Endodermal cell (in vitro differentiated cells): Measurements from ENCODE around the gene KCNJ16. TPM values are rescaled to one million over a fixed set of nuclear protein-coding genes. Genes with fewer than 3 reads are reported as not detected.

ENCODE experiments used
- DNase-seq: peaks from one replicate; pipeline ENCODE4 v3.0.0-alpha.2; 2017
- H3K27ac ChIP-seq: 2 replicates; pipeline ENCODE4 v1.5.1; 2013; ENCODE audit warnings: mild to moderate bottlenecking, low read depth, low read length, moderate library complexity
- H3K27me3 ChIP-seq: 2 replicates; pipeline ENCODE4 v1.6.1; 2013; ENCODE audit warnings: mild to moderate bottlenecking, low read length, moderate library complexity; ENCODE audit not compliant: insufficient read depth, control insufficient read depth, poor library complexity, severe bottlenecking
- H3K36me3 ChIP-seq: 2 replicates; pipeline ENCODE4 v1.7.0; 2013; ENCODE audit warnings: mild to moderate bottlenecking, low read length, moderate library complexity; ENCODE audit not compliant: control insufficient read depth, insufficient read depth
- H3K4me1 ChIP-seq: one replicate; pipeline ENCODE4 v1.7.0; 2013; ENCODE audit warnings: low read length; ENCODE audit not compliant: control insufficient read depth, insufficient read depth
- H3K4me3 ChIP-seq: 2 replicates; pipeline ENCODE4 v1.5.1; 2013; ENCODE audit warnings: mild to moderate bottlenecking, low read length, moderate library complexity
- H3K9ac ChIP-seq: 2 replicates; pipeline ENCODE4 v1.6.1; 2013; ENCODE audit warnings: mild to moderate bottlenecking, low read length, moderate library complexity; ENCODE audit not compliant: poor library complexity, severe bottlenecking; ENCODE audit errors: extremely low read depth
- H3K9me3 ChIP-seq: 2 replicates; pipeline ENCODE4 v1.6.1; 2013; ENCODE audit warnings: mild to moderate bottlenecking, low read length, moderate library complexity; ENCODE audit not compliant: control insufficient read depth
- H3K27ac Mint-ChIP-seq: 2 replicates; pipeline ENCODE4 v1.8.0; 2020; ENCODE audit warnings: mixed read lengths
- H3K27me3 Mint-ChIP-seq: 2 replicates; pipeline ENCODE4 v1.8.0; 2021; ENCODE audit warnings: mild to moderate bottlenecking, mixed read lengths; ENCODE audit not compliant: insufficient read depth
- H3K36me3 Mint-ChIP-seq: 2 replicates; pipeline ENCODE4 v1.8.0; 2020; ENCODE audit warnings: low read depth, mixed read lengths
- H3K4me1 Mint-ChIP-seq: 2 replicates; pipeline ENCODE4 v1.8.0; 2020; ENCODE audit warnings: mixed read lengths
- H3K4me3 Mint-ChIP-seq: 2 replicates; pipeline ENCODE4 v1.8.0; 2020; ENCODE audit warnings: mild to moderate bottlenecking, moderate library complexity, mixed read lengths
- H3K9me3 Mint-ChIP-seq: 2 replicates; pipeline ENCODE4 v1.8.0; 2020; ENCODE audit warnings: mild to moderate bottlenecking, mixed read lengths
- CTCF ChIP-seq: fragments of 200-600 bp; sonication (generic); conservative IDR thresholded peaks from 2 replicates; pipeline ENCODE4 v1.5.0; 2021; ENCODE audit warnings: antibody characterized with exemption, mild to moderate bottlenecking
- WGBS, 2 experiments: methylation state at CpG; one replicate each; pipeline versions ENCODE4 v1.1.5 to v1.1.7; 2013; ENCODE audit warnings: missing lambda C conversion rate in 2 of 2, mixed read lengths in 1 of 2; ENCODE audit not compliant: insufficient coverage in 1 of 2, insufficient read length in 1 of 2; 5-methylcytosine and 5-hydroxymethylcytosine counted together
- long read RNA-seq, 4 experiments: library from polyadenylated mRNA in 2 of 4; library from RNA in 1 of 4; library from capped mRNA in 1 of 4; stranded (forward) in 3 of 4; unstranded in 1 of 4; transcript quantifications; one replicate each; pipeline ENCODE4 v2.0.0, GENCODE V29; 2020 to 2021; ENCODE audit warnings: inconsistent platforms in 1 of 4
- polyA plus RNA-seq, 2 experiments: library from polyadenylated mRNA; stranded (reverse); fragments of 50-300 nt; gene quantifications; one replicate each; pipeline ENCODE4 v1.2.3, GENCODE V29; 2013
- total RNA-seq, 2 donors: library from RNA; stranded (reverse); fragmentation: NEBNext Ultra II Directional in 1 of 2; extraction: Animal tissue kit (Norgen Biotek cat#: 25700) in 1 of 2; gene quantifications; 2 replicates in 1 of 2; 3 replicates in 1 of 2; pipeline ENCODE4 v1.2.1, GENCODE V29; 2021

Gene KCNJ16
- total RNA-seq: 1 to 10 TPM in 1 of 2 donors, under 1 TPM in 1; 0.68 to 1.5 TPM
- 0.96 TPM for polyA plus RNA-seq (2013, experiment 1 of 2)
- polyA plus RNA-seq (2013, experiment 2 of 2): 0.29 TPM
- long read RNA-seq, experiment 1: 0 reads
- long read RNA-seq, experiment 2: 0 reads
- long read RNA-seq, experiment 3: 0 reads
- long read RNA-seq, experiment 4: 0 reads

- no peak within 1 kb of the TSS for H3K27ac Mint-ChIP-seq
- H3K4me3 Mint-ChIP-seq: no peak within 1 kb of the TSS
- 77 to 82% methylated on average over 3 to 4 of the region's 4 CpGs for WGBS, 2 experiments
- Histone ChIP-seq H3K27ac (no peak within 1 kb of the TSS), H3K9me3 (no peaks in the 10 kb centered on the region), H3K9ac (peak within 1 kb of the TSS; percentile 16), H3K4me1 (peaks cover 6% of the 10 kb centered on the region), H3K27me3 (no peaks in the 10 kb centered on the region), H3K4me3 (peak within 1 kb of the TSS; percentile 44), H3K36me3 (no peaks in the 10 kb centered on the region)
- no peaks in the 10 kb centered on the region for H3K9me3 Mint-ChIP-seq
- no peak for TF ChIP-seq CTCF
- no peaks in the 10 kb centered on the region for H3K36me3 Mint-ChIP-seq
- DNase-seq: no peak
- peaks cover 15% of the 10 kb centered on the region for H3K4me1 Mint-ChIP-seq
- no peaks in the 10 kb centered on the region for H3K27me3 Mint-ChIP-seq
Observed at GRCh38 chr17:70074956-70075355, at the start of gene KCNJ16. TSS of gene KCNJ16 (plus strand) at chr17:70075225. CDS start at chr17:70132088, 56,863 bp downstream.

- Mint-ChIP-seq H3K27ac (no peak overlapping the region), H3K4me1 (no peaks in the 10 kb centered on the region), H3K4me3 (no peak overlapping the region), H3K27me3 (peaks cover 2% of the 10 kb centered on the region), H3K9me3 (no peaks in the 10 kb centered on the region), H3K36me3 (no peaks in the 10 kb centered on the region)
- no peaks in the 10 kb centered on the region for H3K36me3 ChIP-seq
- no peak overlapping the region for H3K9ac ChIP-seq
- no peak for TF ChIP-seq CTCF
- DNase-seq: no peak
- no peaks in the 10 kb centered on the region for H3K4me1 ChIP-seq
- H3K9me3 ChIP-seq: no peaks in the 10 kb centered on the region
- H3K4me3 ChIP-seq: no peak overlapping the region
- H3K27me3 ChIP-seq: no peaks in the 10 kb centered on the region
- H3K27ac ChIP-seq: no peak overlapping the region
Observed at GRCh38 chr17:70028397-70028796, 46.6 kb upstream of the KCNJ16 start.

GRCh38 chr17:70028978-70029767, 45.9 kb upstream of the KCNJ16 start:
- H3K27me3 Mint-ChIP-seq: peaks cover 2% of the 10 kb centered on the region
- no peaks in the 10 kb centered on the region for H3K27me3 ChIP-seq
- no peaks in the 10 kb centered on the region for H3K4me1 ChIP-seq
- H3K36me3 ChIP-seq: no peaks in the 10 kb centered on the region
- DNase-seq: no peak
- H3K4me3 ChIP-seq: no peak overlapping the region
- no peaks in the 10 kb centered on the region for H3K36me3 Mint-ChIP-seq
- no peak overlapping the region for H3K9ac ChIP-seq
- TF ChIP-seq CTCF: no peak
- no peaks in the 10 kb centered on the region for H3K9me3 ChIP-seq
- H3K27ac Mint-ChIP-seq: no peak overlapping the region
- H3K9me3 Mint-ChIP-seq: no peaks in the 10 kb centered on the region
- H3K4me3 Mint-ChIP-seq: no peak overlapping the region
- WGBS, 2 experiments: 94% methylated on average over 2 of the region's 2 CpGs; no CpG with 5 or more reads in 1 of the 2 experiments
- no peak overlapping the region for H3K27ac ChIP-seq
- H3K4me1 Mint-ChIP-seq: no peaks in the 10 kb centered on the region
